Breast epithelium (tissue), 4 donors: ENCODE results near the gene KBTBD7. TPM values are rescaled to one million over a fixed set of nuclear protein-coding genes. Genes with fewer than 3 reads are reported as not detected.

Experiments
- DNase-seq, 2 donors: peaks; one replicate each; pipeline ENCODE4 v3.0.0-alpha.2; 2019; ENCODE audit warnings: low spot score in 2 of 2
- H3K27ac ChIP-seq, 2 donors: fragments of 200-600 bp; sonication (generic) in 1 of 2; one replicate each; pipeline ENCODE4 v1.5.1; 2016 to 2019; ENCODE audit warnings: mild to moderate bottlenecking in 1 of 2
- H3K27me3 ChIP-seq, 2 donors: fragments of 200-600 bp; sonication (generic) in 1 of 2; one replicate each; pipeline versions ENCODE4 v1.5.1 to v1.6.0; 2017 to 2019; ENCODE audit warnings: control low read depth in 1 of 2, mild to moderate bottlenecking in 1 of 2
- H3K36me3 ChIP-seq: fragments of 200-600 bp; one replicate; pipeline ENCODE4 v1.5.1; 2019
- H3K4me1 ChIP-seq, 2 donors: fragments of 200-600 bp; sonication (generic); one replicate each; pipeline ENCODE4 v1.5.1; 2016 to 2019; ENCODE audit warnings: control low read depth in 1 of 2
- H3K4me3 ChIP-seq, 3 donors: fragments of 200-600 bp; sonication (generic); 1 replicate in 2 of 3; 2 replicates in 1 of 3; pipeline ENCODE4 v1.5.1; 2016 to 2019; ENCODE audit warnings: mild to moderate bottlenecking in 3 of 3, moderate library complexity in 2 of 3
- H3K9me3 ChIP-seq, 2 donors: fragments of 200-600 bp; sonication (generic) in 1 of 2; one replicate each; pipeline ENCODE4 v1.5.1; 2016 to 2019; ENCODE audit warnings: control low read depth in 1 of 2
- CTCF ChIP-seq, 3 donors: fragments of 450-650 bp; IDR thresholded peaks; one replicate each; pipeline ENCODE4 v1.5.1; 2016 to 2017; ENCODE audit warnings: antibody characterized with exemption in 3 of 3, mild to moderate bottlenecking in 3 of 3, moderate library complexity in 3 of 3
- POLR2A ChIP-seq: fragments of 450-650 bp; IDR thresholded peaks from one replicate; pipeline ENCODE4 v1.6.1; 2016; ENCODE audit warnings: antibody characterized with exemption, mild to moderate bottlenecking, moderate library complexity
- POLR2AphosphoS5 ChIP-seq, 3 donors: sonication (generic); formaldehyde crosslinking; IDR thresholded peaks; one replicate each; pipeline ENCODE4 v1.6.1; 2017; ENCODE audit warnings: antibody characterized with exemption in 3 of 3
- intact Hi-C: fragments of 100-400 bp; cut with DNase I; formaldehyde crosslinking; loops from one replicate; pipeline ENCODE4 v1.15.1; 2023; ENCODE audit warnings: low total_unique reads
- total RNA-seq, 3 donors: library from RNA; depleted of rRNA; stranded (reverse); fragments of >200 nt; gene quantifications; one replicate each; pipeline ENCODE4 v1.1.0, GENCODE V29; 2016

KBTBD7 gene
- total RNA-seq, 3 donors from 2014 or later, result 5.4 to 15.5 (median 7.9) TPM

DNA sequence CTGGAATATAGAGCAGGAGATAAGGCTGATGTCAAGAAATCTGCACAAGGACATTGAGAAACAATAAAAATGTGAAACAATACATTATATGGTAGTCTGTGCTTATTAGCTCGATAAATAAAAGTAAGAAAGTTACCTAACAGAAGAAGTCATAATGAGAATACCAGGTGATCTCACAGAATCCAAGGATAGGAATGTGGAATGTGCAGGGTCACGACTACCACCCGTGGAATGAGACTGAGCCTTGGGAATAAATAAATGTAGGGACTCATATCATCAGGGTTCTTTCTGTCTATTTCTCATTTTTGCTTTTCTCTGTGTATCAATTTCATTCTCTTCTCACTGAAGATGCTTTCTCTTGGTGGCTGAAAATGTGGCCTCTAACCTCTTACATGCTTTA is 26.0 kb upstream of the KBTBD7 start:
- no peaks in the 10 kb centered on the region for H3K9me3 ChIP-seq
- DNase-seq, result no peak
- H3K27ac ChIP-seq, result no peak overlapping the region
- intact Hi-C loops, result no loop called here
- H3K4me1 ChIP-seq, result no peaks in the 10 kb centered on the region
- H3K36me3 ChIP-seq, result no peaks in the 10 kb centered on the region
- no peaks in the 10 kb centered on the region for H3K27me3 ChIP-seq
- no peak for TF ChIP-seq CTCF (IDR thresholded peaks at IDR 0.05)
- no peak for TF ChIP-seq POLR2A
- no peak for TF ChIP-seq POLR2AphosphoS5 (IDR thresholded peaks at IDR 0.05)
- H3K4me3 ChIP-seq, result no peak overlapping the region

GRCh38 chr13:41216160-41216559 is 21.8 kb upstream of the KBTBD7 start:
- H3K4me1 ChIP-seq, result no peaks in the 10 kb centered on the region
- intact Hi-C loops, result no loop called here
- no peaks in the 10 kb centered on the region for H3K36me3 ChIP-seq
- no peak overlapping the region for H3K4me3 ChIP-seq
- TF ChIP-seq POLR2A (no peak), CTCF (IDR thresholded peaks at IDR 0.05) (no peak), POLR2AphosphoS5 (IDR thresholded peaks at IDR 0.05) (no peak)
- DNase-seq, result no peak
- H3K27ac ChIP-seq, result peak overlapping the region in 1 of 2 donors; percentile 63
- no peaks in the 10 kb centered on the region for H3K27me3 ChIP-seq
- H3K9me3 ChIP-seq, result peaks cover 0 to 5% of the 10 kb centered on the region in 2 donors

DNA sequence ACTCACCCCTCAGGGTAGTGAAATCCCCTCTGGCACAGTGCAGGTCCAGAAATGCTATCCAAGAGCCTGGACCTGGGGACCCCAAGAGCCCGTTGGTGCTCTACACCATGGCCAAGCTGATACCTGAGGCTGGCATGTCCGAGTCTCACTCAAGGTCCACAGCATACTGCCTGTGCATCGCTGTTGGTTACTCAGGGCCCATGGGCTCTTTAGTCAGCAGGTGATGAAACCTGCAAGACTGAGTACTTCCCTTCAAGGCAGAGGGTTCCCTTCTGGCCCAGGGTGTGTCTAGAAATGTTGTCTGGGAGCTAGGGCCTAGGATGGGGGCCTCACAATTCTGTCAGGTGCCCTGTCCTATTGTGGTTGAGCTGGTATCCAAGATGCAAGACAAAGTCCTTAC is 19.6 kb upstream of the KBTBD7 start:
- intact Hi-C loops, result no loop called here
- Histone ChIP-seq H3K36me3 (no peaks in the 10 kb centered on the region), H3K27ac (peak overlapping the region; percentile 48 to 60), H3K27me3 (no peaks in the 10 kb centered on the region), H3K4me1 (no peaks in the 10 kb centered on the region), H3K9me3 (peaks cover 3 to 9% of the 10 kb centered on the region in 2 donors), H3K4me3 (no peak overlapping the region)
- DNase-seq, result no peak
- no peak for TF ChIP-seq POLR2A
- TF ChIP-seq POLR2AphosphoS5 (IDR thresholded peaks at IDR 0.05), result no peak
- no peak for TF ChIP-seq CTCF (IDR thresholded peaks at IDR 0.05)

GRCh38 chr13:41213316-41213715 is 18.9 kb upstream of the KBTBD7 start:
- Histone ChIP-seq H3K36me3 (no peaks in the 10 kb centered on the region), H3K27me3 (no peaks in the 10 kb centered on the region), H3K27ac (peak overlapping the region; percentile 48 to 60), H3K4me3 (no peak overlapping the region), H3K4me1 (no peaks in the 10 kb centered on the region), H3K9me3 (peaks cover 3 to 9% of the 10 kb centered on the region in 2 donors)
- no peak for TF ChIP-seq CTCF (IDR thresholded peaks at IDR 0.05)
- no peak for TF ChIP-seq POLR2AphosphoS5 (IDR thresholded peaks at IDR 0.05)
- no peak for TF ChIP-seq POLR2A
- intact Hi-C loops, result no loop called here
- DNase-seq, result peak in 1 of 2 donors; percentile 57

GRCh38 chr13:41212881-41213280 is 18.5 kb upstream of the KBTBD7 start:
- Histone ChIP-seq H3K27me3 (no peaks in the 10 kb centered on the region), H3K9me3 (peaks cover 3 to 9% of the 10 kb centered on the region in 2 donors), H3K4me1 (no peaks in the 10 kb centered on the region), H3K27ac (peak overlapping the region in 1 of 2 donors; percentile 60), H3K4me3 (no peak overlapping the region), H3K36me3 (no peaks in the 10 kb centered on the region)
- no peak for DNase-seq
- intact Hi-C loops, result no loop called here
- TF ChIP-seq POLR2AphosphoS5 (IDR thresholded peaks at IDR 0.05) (no peak), POLR2A (no peak), CTCF (IDR thresholded peaks at IDR 0.05) (no peak)
